B cell (primary cell): ENCODE measurements around the gene IGFLR1. TPM values are rescaled to one million over a fixed set of nuclear protein-coding genes. Genes with fewer than 3 reads are reported as not detected.

Experiments
- ATAC-seq: fragments of 200-7000 bp; cut with Tn5 transposase; one replicate; pipeline ENCODE4 v1.10.0; 2021; ENCODE audit warnings: low read depth, mild to moderate bottlenecking, moderate number of reproducible peaks, moderate library complexity
- CTCF ChIA-PET: fragments of 350-600 bp; sonication (Branson Sonifier 250); formaldehyde crosslinking; loops from one replicate; lab custom pipeline; 2021; ENCODE audit warnings: antibody characterized with exemption, inconsistent platforms; lab: Charles Lee
- POLR2A ChIA-PET: fragments of 350-600 bp; sonication (Branson Sonifier 250); formaldehyde crosslinking; loops from one replicate; lab custom pipeline; 2021; ENCODE audit warnings: antibody characterized with exemption; lab: Charles Lee
- DNase-seq: peaks from one replicate; pipeline ENCODE4 v3.0.0; 2013
- H2AFZ ChIP-seq: 2 replicates; pipeline ENCODE4 v1.6.1; 2012; ENCODE audit warnings: mild to moderate bottlenecking, low read depth, low read length; ENCODE audit not compliant: insufficient read depth, poor library complexity, severe bottlenecking
- H3K27ac ChIP-seq, 2 donors: 1 replicate in 1 of 2; 2 replicates in 1 of 2; pipeline ENCODE4 v1.5.1; 2012 to 2013; ENCODE audit warnings: low read length in 2 of 2, mild to moderate bottlenecking in 2 of 2, moderate library complexity in 1 of 2
- H3K27me3 ChIP-seq, 4 experiments: fragments of 200-600 bp in 1 of 4; sonication (generic) in 1 of 4; replicated peaks in 1 of 4; 1 replicate in 2 of 4; 2 replicates in 2 of 4; pipeline versions ENCODE4 v1.6.1 to v1.7.0; 2013 to 2016; ENCODE audit warnings: low read length in 3 of 4, mild to moderate bottlenecking in 2 of 4, mixed read lengths in 1 of 4, moderate library complexity in 1 of 4; ENCODE audit not compliant: insufficient read depth in 4 of 4, control insufficient read depth in 3 of 4; ENCODE audit errors: control extremely low read depth in 1 of 4
- H3K36me3 ChIP-seq, 2 experiments: replicated peaks in 1 of 2; 1 replicate in 1 of 2; 2 replicates in 1 of 2; pipeline versions ENCODE4 v1.6.1 to v1.7.1; 2013; ENCODE audit warnings: low read length in 1 of 2; ENCODE audit not compliant: insufficient read depth in 2 of 2, control insufficient read depth in 1 of 2; ENCODE audit errors: control extremely low read depth in 1 of 2, extremely low read depth in 1 of 2
- H3K4me1 ChIP-seq, 2 donors: fragments of 200-600 bp in 1 of 2; sonication (generic) in 1 of 2; 1 replicate in 1 of 2; 2 replicates in 1 of 2; pipeline versions ENCODE4 v1.5.1 to v1.6.1; 2013 to 2017; ENCODE audit warnings: low read length in 2 of 2; ENCODE audit not compliant: control insufficient read depth in 2 of 2, insufficient read depth in 2 of 2
- H3K4me2 ChIP-seq: replicated peaks from 2 replicates; pipeline ENCODE3; 2012; ENCODE audit warnings: mild to moderate bottlenecking, low read depth, low read length; ENCODE audit not compliant: poor library complexity, severe bottlenecking
- H3K4me3 ChIP-seq, 5 experiments: fragments of 200-600 bp in 1 of 5; sonication (generic) in 1 of 5; 1 replicate in 3 of 5; 2 replicates in 2 of 5; pipeline versions ENCODE4 v1.5.1 to v1.7.0; 2011 to 2016; ENCODE audit warnings: low read length in 4 of 5, mild to moderate bottlenecking in 4 of 5, low read depth in 2 of 5, control low read depth in 1 of 5, moderate library complexity in 1 of 5; ENCODE audit not compliant: insufficient read depth in 1 of 5; ENCODE audit errors: control extremely low read depth in 1 of 5, extremely low read depth in 1 of 5
- H3K79me2 ChIP-seq: fragments of 200-600 bp; sonication (generic); one replicate; pipeline ENCODE4 v1.6.0; 2016; ENCODE audit warnings: low read length; ENCODE audit not compliant: control insufficient read depth, insufficient read depth
- H3K9ac ChIP-seq: fragments of 200-600 bp; sonication (generic); 2 replicates; pipeline ENCODE4 v1.6.1; 2017; ENCODE audit warnings: mild to moderate bottlenecking, low read length, moderate library complexity
- H3K9me3 ChIP-seq, 3 donors: one replicate each; pipeline versions ENCODE4 v1.6.1 to v1.7.1; 2013; ENCODE audit warnings: low read length in 2 of 3; ENCODE audit not compliant: control insufficient read depth in 2 of 3, insufficient read depth in 1 of 3; ENCODE audit errors: control extremely low read depth in 1 of 3
- H4K20me1 ChIP-seq: 2 replicates; pipeline ENCODE4 v1.6.0; 2012; ENCODE audit warnings: mild to moderate bottlenecking, low read length; ENCODE audit not compliant: insufficient read depth, control insufficient read depth, poor library complexity, severe bottlenecking
- H3K27ac Mint-ChIP-seq: one replicate; pipeline ENCODE4 v1.8.0; 2021; ENCODE audit warnings: mixed read lengths
- H3K27me3 Mint-ChIP-seq: one replicate; pipeline ENCODE4 v1.8.0; 2021; ENCODE audit warnings: mixed read lengths
- H3K4me1 Mint-ChIP-seq: one replicate; pipeline ENCODE4 v1.8.0; 2021; ENCODE audit warnings: mixed read lengths
- H3K4me3 Mint-ChIP-seq: one replicate; pipeline ENCODE4 v1.8.0; 2021; ENCODE audit warnings: mixed read lengths
- H3K9me3 Mint-ChIP-seq: one replicate; pipeline ENCODE4 v1.8.0; 2022; ENCODE audit warnings: mixed read lengths; ENCODE audit not compliant: insufficient read depth
- CTCF ChIP-seq: fragments of 200-600 bp; IDR thresholded peaks from one replicate; pipeline ENCODE4 v1.8.0; 2022; ENCODE audit warnings: antibody characterized with exemption, mild to moderate bottlenecking
- EZH2 ChIP-seq: IDR thresholded peaks from 2 replicates; pipeline ENCODE4 v1.6.1; 2012; ENCODE audit warnings: borderline replicate concordance, low read depth, mild to moderate bottlenecking, moderate library complexity, low read length; ENCODE audit not compliant: insufficient read depth, poor library complexity, severe bottlenecking
- WGBS: methylation state at CpG from one replicate; pipeline ENCODE4 v1.1.5; 2013; ENCODE audit warnings: missing lambda C conversion rate; ENCODE audit not compliant: insufficient coverage; 5-methylcytosine and 5-hydroxymethylcytosine counted together
- intact Hi-C: fragments of 100-400 bp; cut with micrococcal nuclease; formaldehyde crosslinking; loops from one replicate; pipeline ENCODE4 v1.10.0; 2022
- polyA plus RNA-seq: library from polyadenylated mRNA; depleted of rRNA; stranded (reverse); fragments of >200 nt; gene quantifications from 2 replicates; pipeline ENCODE4 v1.2.3, GENCODE V29; 2012
- total RNA-seq, 2 donors: library from RNA; stranded (reverse); fragments of 120-200 nt in 1 of 2; gene quantifications; 1 replicate in 1 of 2; 2 replicates in 1 of 2; pipeline versions ENCODE4 v1.2.3 to v1.2.4, GENCODE V29; 2013 to 2022

IGFLR1 gene
- total and polyA plus RNA-seq, 2 donors (not counting 1 experiment from before 2014, with no cell fraction given), result 130 to 245 TPM

- ATAC-seq, result no peak
- TF ChIP-seq EZH2, result no peak
- TF ChIP-seq CTCF, result no peak
- CTCF ChIA-PET, result interaction anchor here (1.3 to 6.5 kb wide), 5 partner anchors 13 to 33 kb away, joined by 3 to 123 read pairs (median 15); partner anchors contain the start of gene LIN37
- Histone ChIP-seq H3K79me2 (peaks cover 44% of the 10 kb centered on the region), H2AFZ (no peak overlapping the region), H3K4me3 (peak overlapping the region in 3 of 5 experiments; percentile 76 to 83 (median 76)), H3K9me3 (no peaks in the 10 kb centered on the region), H3K4me1 (peaks cover 39 to 82% of the 10 kb centered on the region in 2 donors), H3K27ac (peak overlapping the region; percentile 85), H3K4me2 (peak overlapping the region; percentile 94), H4K20me1 (peaks cover 22% of the 10 kb centered on the region), H3K9ac (peak overlapping the region; percentile 80), H3K36me3 (peaks cover 0 to 9% of the 10 kb centered on the region in 2 experiments), H3K27me3 (no peaks in the 10 kb centered on the region)
- intact Hi-C loops, result loop anchor here (10.0 kb wide), 2 partner anchors 189 to 371 kb away; partner anchors contain the start of genes FFAR1, HCST, NFKBID and TYROBP
- POLR2A ChIA-PET, result interaction anchor here (0.6 to 1.5 kb wide), 4 partner anchors 9 to 33 kb away, joined by 3 to 6 read pairs (median 3); partner anchors contain the start of gene LIN37
- H3K4me1 Mint-ChIP-seq, result peaks cover 74% of the 10 kb centered on the region
- no peak for DNase-seq
- no peaks in the 10 kb centered on the region for H3K9me3 Mint-ChIP-seq
- no peaks in the 10 kb centered on the region for H3K27me3 Mint-ChIP-seq
- 85% methylated on average over 5 of the region's 7 CpGs for WGBS
- peak overlapping the region; percentile 99 for H3K27ac Mint-ChIP-seq
- peak overlapping the region; percentile 98 for H3K4me3 Mint-ChIP-seq
These were observed 26.9 kb downstream of the IGFLR1 start for GRCh38 chr19:35715355-35715809.
